ENCODE measurements around the gene ZNF221. TPM values are rescaled to one million over a fixed set of nuclear protein-coding genes. Genes with fewer than 3 reads are reported as not detected.

Gene ZNF221
- total and polyA plus RNA-seq, 9 of the 15 experiments (the other 6 are each of a cell fraction or from before 2014, with no cell fraction given): 0.32 to 1.4 (median 0.45) TPM

DNA sequence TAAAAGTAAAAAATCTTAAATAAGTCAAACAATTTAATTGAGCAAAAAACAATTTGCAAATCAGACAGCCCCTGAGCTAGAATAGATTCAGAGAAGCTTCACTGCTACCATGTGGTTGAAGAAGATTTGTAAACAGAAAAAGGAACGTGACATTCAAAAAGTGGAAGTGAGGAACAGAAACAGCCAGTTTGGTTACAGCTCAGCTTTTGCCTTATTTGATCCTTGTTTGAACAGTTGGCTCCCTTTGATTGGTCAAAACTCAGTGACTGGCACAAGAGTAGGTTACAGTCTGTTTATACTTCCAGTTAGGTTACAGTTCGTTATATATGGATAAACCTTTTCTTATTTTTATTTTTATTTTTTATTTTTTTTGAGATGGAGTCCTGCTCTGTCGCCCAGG is 5.8 kb downstream of the ZNF221 start:
- Histone ChIP-seq H3K9me1 (ENCODE audit: control insufficient read depth, insufficient read depth, low read length) (no peaks in the 10 kb centered on the region), H3K79me2 (ENCODE audit: control insufficient read depth, insufficient read depth, low read length) (no peaks in the 10 kb centered on the region), H3K4me2 (ENCODE audit: insufficient read depth, low read length) (no peak overlapping the region), H3K27me3 (ENCODE audit: control insufficient read depth in 2 of 2, insufficient read depth in 2 of 2, low read length in 2 of 2) (no peaks in the 10 kb centered on the region), H3K9me3 (replicated peaks; ENCODE audit: control insufficient read depth, insufficient read depth, low read depth, low read length) (0 out of 2 replicates have a peak, but pooled peaks cover 4% of the 10 kb centered on the region), H3K9ac (ENCODE audit: insufficient read depth in 1 of 2, low read depth in 2 of 2, low read length in 2 of 2) (no peak overlapping the region), H2AFZ (ENCODE audit: low read depth, low read length) (no peak overlapping the region), H3K36me3 (ENCODE audit: control insufficient read depth, insufficient read depth, low read length) (no peaks in the 10 kb centered on the region), H4K20me1 (replicated peaks; ENCODE audit: control insufficient read depth, insufficient read depth, low read length) (no peaks in the 10 kb centered on the region), H3K4me1 (replicated peaks in 1 of 2; ENCODE audit: control insufficient read depth in 2 of 2, insufficient read depth in 2 of 2, low read length in 2 of 2) (no peaks in the 10 kb centered on the region), H3K4me3 (no peak overlapping the region), H3K27ac (ENCODE audit: extremely low read depth, low read depth, low read length) (no peak overlapping the region)
- DNase-seq (ENCODE audit: extremely low read depth in 1 of 4, low spot score in 3 of 4) (no peak), ATAC-seq (no peak), FAIRE-seq (no peak)
- intact Hi-C loops (cut with micrococcal nuclease) (no loop called here), in situ Hi-C loops (cut with MboI) (no loop called here)
- 4% methylated on average over 3 of the region's 3 CpGs for WGBS (ENCODE audit: insufficient coverage, low coverage, missing lambda C conversion rate)
- TF ChIP-seq CCAR2 (IDR thresholded peaks at IDR 0.05; ENCODE audit: low read depth, low read length) (no peak), CBFA2T2 (conservative IDR thresholded peaks at IDR 0.05) (no peak), ZNF695 (CRISPR knock-in tag; IDR thresholded peaks at IDR 0.05) (no peak)
- ChIA-PET CTCF (ENCODE audit: low intra/inter-chr PET ratio) (no interaction called here), POLR2A (no interaction called here)
- no TSS peak for BruUV-seq (replicated peaks)

GRCh38 chr19:43957891-43958290 is 6.9 kb downstream of the ZNF221 start:
- in situ Hi-C loops (cut with MboI) (no loop called here), intact Hi-C loops (cut with micrococcal nuclease) (no loop called here)
- DNase-seq (ENCODE audit: extremely low read depth in 1 of 4, low spot score in 3 of 4): no peak
- Histone ChIP-seq H2AFZ (ENCODE audit: low read depth, low read length) (no peak overlapping the region), H3K9me3 (replicated peaks; ENCODE audit: control insufficient read depth, insufficient read depth, low read depth, low read length) (0 out of 2 replicates have a peak, but pooled peaks cover 2% of the 10 kb centered on the region), H4K20me1 (replicated peaks; ENCODE audit: control insufficient read depth, insufficient read depth, low read length) (no peaks in the 10 kb centered on the region), H3K79me2 (ENCODE audit: control insufficient read depth, insufficient read depth, low read length) (no peaks in the 10 kb centered on the region), H3K4me2 (ENCODE audit: insufficient read depth, low read length) (no peak overlapping the region), H3K4me1 (replicated peaks in 1 of 2; ENCODE audit: control insufficient read depth in 2 of 2, insufficient read depth in 2 of 2, low read length in 2 of 2) (no peaks in the 10 kb centered on the region), H3K4me3 (no peak overlapping the region), H3K9ac (ENCODE audit: insufficient read depth in 1 of 2, low read depth in 2 of 2, low read length in 2 of 2) (no peak overlapping the region), H3K27me3 (ENCODE audit: control insufficient read depth in 2 of 2, insufficient read depth in 2 of 2, low read length in 2 of 2) (no peaks in the 10 kb centered on the region), H3K27ac (ENCODE audit: extremely low read depth, low read depth, low read length) (no peak overlapping the region), H3K36me3 (ENCODE audit: control insufficient read depth, insufficient read depth, low read length) (no peaks in the 10 kb centered on the region), H3K9me1 (ENCODE audit: control insufficient read depth, insufficient read depth, low read length) (no peaks in the 10 kb centered on the region)
- no peak for ATAC-seq
- BruUV-seq (replicated peaks): no TSS peak
- TF ChIP-seq, protein P1, sequence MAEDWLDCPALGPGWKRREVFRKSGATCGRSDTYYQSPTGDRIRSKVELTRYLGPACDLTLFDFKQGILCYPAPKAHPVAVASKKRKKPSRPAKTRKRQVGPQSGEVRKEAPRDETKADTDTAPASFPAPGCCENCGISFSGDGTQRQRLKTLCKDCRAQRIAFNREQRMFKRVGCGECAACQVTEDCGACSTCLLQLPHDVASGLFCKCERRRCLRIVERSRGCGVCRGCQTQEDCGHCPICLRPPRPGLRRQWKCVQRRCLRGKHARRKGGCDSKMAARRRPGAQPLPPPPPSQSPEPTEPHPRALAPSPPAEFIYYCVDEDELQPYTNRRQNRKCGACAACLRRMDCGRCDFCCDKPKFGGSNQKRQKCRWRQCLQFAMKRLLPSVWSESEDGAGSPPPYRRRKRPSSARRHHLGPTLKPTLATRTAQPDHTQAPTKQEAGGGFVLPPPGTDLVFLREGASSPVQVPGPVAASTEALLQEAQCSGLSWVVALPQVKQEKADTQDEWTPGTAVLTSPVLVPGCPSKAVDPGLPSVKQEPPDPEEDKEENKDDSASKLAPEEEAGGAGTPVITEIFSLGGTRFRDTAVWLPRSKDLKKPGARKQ (CRISPR knock-in tag; IDR thresholded peaks at IDR 0.05): no peak
- TF ChIP-seq CEBPG (CRISPR knock-in tag; IDR thresholded peaks at IDR 0.05) (no peak), CEBPG (tag; conservative IDR thresholded peaks at IDR 0.05 in 1 of 2, IDR thresholded peaks at IDR 0.05 in 1 of 2) (peak; percentile 11 to 46; a peak in 1 of 4 replicates), TFE3 (CRISPR knock-in tag; IDR thresholded peaks at IDR 0.05) (0 out of 2 replicates have a peak, but pooled peaks have one; percentile 2), CEBPB (tag; IDR thresholded peaks at IDR 0.05) (peak; percentile 61)
- no peak for FAIRE-seq
- CTCF ChIA-PET (ENCODE audit: low intra/inter-chr PET ratio): no interaction called here
- POLR2A ChIA-PET: interaction anchor here (0.8 kb wide), 1 partner anchor 67 kb away, joined by 3 read pairs; the partner anchor contains the start of gene ZNF222
- WGBS (ENCODE audit: insufficient coverage, low coverage, missing lambda C conversion rate): 3% methylated on average over 3 of the region's 3 CpGs
